ENCODE measurements around the gene TMEM50B.
"Not testable (repeated sequence)": the region's sequence is repeated elsewhere in the genome, so short reads cannot be mapped to it uniquely, and the experiment has no call there.

Gene TMEM50B

DNA sequence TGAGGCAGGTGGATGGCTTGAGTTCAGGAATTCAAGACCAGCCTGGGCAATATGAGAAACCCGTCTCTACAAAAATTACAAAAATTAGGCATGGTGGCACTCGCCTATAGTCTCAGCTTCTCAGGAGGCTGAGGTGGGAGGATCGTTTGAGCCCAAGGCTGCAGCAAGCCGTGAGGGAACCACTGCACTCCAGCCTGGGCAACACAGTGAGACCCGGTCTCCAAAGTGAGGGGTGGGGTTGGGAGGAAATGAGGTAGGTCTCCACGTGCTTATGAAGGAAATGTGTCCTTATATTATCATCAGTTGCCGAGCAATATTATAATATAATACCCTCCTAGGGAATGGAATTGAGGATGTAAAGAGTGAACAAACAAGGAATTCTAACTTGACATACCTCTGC lies 2.7 kb downstream of the TMEM50B start:
- H4K20me1 ChIP-seq (ENCODE audit: insufficient read depth, low read length) = no peaks in the 10 kb centered on the region
- no peaks in the 10 kb centered on the region for H3K27me3 ChIP-seq (replicated peaks; ENCODE audit: insufficient read depth, low read length)
- no peaks in the 10 kb centered on the region for H3K36me3 ChIP-seq (replicated peaks; ENCODE audit: insufficient read depth, low read length)
- no peak for TF ChIP-seq EZH2 (optimal IDR thresholded peaks at IDR 0.05; ENCODE audit: low read depth, low read length)
- TF ChIP-seq EZH2phosphoT487 (IDR thresholded peaks at IDR 0.05; ENCODE audit: low read length) = no peak
- TF ChIP-seq, protein P1, sequence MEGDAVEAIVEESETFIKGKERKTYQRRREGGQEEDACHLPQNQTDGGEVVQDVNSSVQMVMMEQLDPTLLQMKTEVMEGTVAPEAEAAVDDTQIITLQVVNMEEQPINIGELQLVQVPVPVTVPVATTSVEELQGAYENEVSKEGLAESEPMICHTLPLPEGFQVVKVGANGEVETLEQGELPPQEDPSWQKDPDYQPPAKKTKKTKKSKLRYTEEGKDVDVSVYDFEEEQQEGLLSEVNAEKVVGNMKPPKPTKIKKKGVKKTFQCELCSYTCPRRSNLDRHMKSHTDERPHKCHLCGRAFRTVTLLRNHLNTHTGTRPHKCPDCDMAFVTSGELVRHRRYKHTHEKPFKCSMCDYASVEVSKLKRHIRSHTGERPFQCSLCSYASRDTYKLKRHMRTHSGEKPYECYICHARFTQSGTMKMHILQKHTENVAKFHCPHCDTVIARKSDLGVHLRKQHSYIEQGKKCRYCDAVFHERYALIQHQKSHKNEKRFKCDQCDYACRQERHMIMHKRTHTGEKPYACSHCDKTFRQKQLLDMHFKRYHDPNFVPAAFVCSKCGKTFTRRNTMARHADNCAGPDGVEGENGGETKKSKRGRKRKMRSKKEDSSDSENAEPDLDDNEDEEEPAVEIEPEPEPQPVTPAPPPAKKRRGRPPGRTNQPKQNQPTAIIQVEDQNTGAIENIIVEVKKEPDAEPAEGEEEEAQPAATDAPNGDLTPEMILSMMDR (IDR thresholded peaks at IDR 0.05; ENCODE audit: low read length) = no peak
- no peak for DNase-seq
- H3K27ac ChIP-seq (ENCODE audit: low read length) = no peak overlapping the region
- peaks cover 43% of the 10 kb centered on the region for H3K79me2 ChIP-seq (ENCODE audit: low read length)
- no peaks in the 10 kb centered on the region for H3K9me3 ChIP-seq (replicated peaks; ENCODE audit: insufficient read depth, low read length)
- H3K4me1 ChIP-seq (ENCODE audit: low read length) = peaks cover 5% of the 10 kb centered on the region; the same call in 1 of the 2 replicates
- no peak overlapping the region for H3K4me3 ChIP-seq (ENCODE audit: low read length)
- no peak overlapping the region for H2AFZ ChIP-seq (ENCODE audit: low read length)
- no peak overlapping the region for H3K9ac ChIP-seq (ENCODE audit: low read length)
- peaks cover 22% of the 10 kb centered on the region for H3F3A ChIP-seq (ENCODE audit: insufficient read depth, low read length)
- H3K9me2 ChIP-seq (replicated peaks; ENCODE audit: insufficient read depth, low read length) = no peaks in the 10 kb centered on the region
- H3K4me2 ChIP-seq (ENCODE audit: low read depth, low read length) = no peak overlapping the region

DNA sequence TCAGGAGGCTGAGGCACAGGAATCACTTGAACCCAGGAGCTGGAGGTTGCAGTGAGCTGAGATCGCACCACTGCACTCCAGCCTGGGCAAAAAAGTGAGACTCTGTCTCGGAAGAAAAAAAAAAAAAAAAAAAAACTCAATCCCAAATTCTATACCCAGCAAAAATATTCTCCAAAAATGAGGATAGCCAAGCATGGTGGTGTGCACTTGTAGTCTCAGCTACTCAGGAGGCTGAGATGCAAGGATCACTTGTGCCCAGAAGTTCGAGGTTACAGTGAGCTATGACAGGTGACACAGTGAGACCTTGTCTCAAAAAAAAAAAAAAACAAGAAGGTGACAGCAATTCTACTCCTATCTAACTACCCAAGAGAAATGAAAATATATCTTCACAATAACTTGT lies 6.4 kb downstream of the TMEM50B start:
- H3K9me2 ChIP-seq (replicated peaks; ENCODE audit: insufficient read depth, low read length) = no peaks in the 10 kb centered on the region
- no peak overlapping the region for H3K4me2 ChIP-seq (ENCODE audit: low read depth, low read length)
- no peak overlapping the region for H3K27ac ChIP-seq (ENCODE audit: low read length)
- peaks cover 47% of the 10 kb centered on the region for H3K79me2 ChIP-seq (ENCODE audit: low read length)
- H3K4me1 ChIP-seq (ENCODE audit: low read length) = no peaks in the 10 kb centered on the region
- peaks cover 2% of the 10 kb centered on the region; the same call in 1 of the 2 replicates for H3F3A ChIP-seq (ENCODE audit: insufficient read depth, low read length)
- H3K27me3 ChIP-seq (replicated peaks; ENCODE audit: insufficient read depth, low read length) = no peaks in the 10 kb centered on the region
- H4K20me1 ChIP-seq (ENCODE audit: insufficient read depth, low read length) = no peaks in the 10 kb centered on the region
- no peak overlapping the region for H3K4me3 ChIP-seq (ENCODE audit: low read length)
- no peak for DNase-seq
- TF ChIP-seq, protein P1 (IDR thresholded peaks at IDR 0.05; ENCODE audit: low read length) = no peak
- no peak for TF ChIP-seq EZH2 (optimal IDR thresholded peaks at IDR 0.05; ENCODE audit: low read depth, low read length)
- no peak for TF ChIP-seq EZH2phosphoT487 (IDR thresholded peaks at IDR 0.05; ENCODE audit: low read length)
- no peaks in the 10 kb centered on the region for H3K36me3 ChIP-seq (replicated peaks; ENCODE audit: insufficient read depth, low read length)
- no peaks in the 10 kb centered on the region for H3K9me3 ChIP-seq (replicated peaks; ENCODE audit: insufficient read depth, low read length)
- H3K9ac ChIP-seq (ENCODE audit: low read length) = no peak overlapping the region
- no peak overlapping the region for H2AFZ ChIP-seq (ENCODE audit: low read length)

DNA sequence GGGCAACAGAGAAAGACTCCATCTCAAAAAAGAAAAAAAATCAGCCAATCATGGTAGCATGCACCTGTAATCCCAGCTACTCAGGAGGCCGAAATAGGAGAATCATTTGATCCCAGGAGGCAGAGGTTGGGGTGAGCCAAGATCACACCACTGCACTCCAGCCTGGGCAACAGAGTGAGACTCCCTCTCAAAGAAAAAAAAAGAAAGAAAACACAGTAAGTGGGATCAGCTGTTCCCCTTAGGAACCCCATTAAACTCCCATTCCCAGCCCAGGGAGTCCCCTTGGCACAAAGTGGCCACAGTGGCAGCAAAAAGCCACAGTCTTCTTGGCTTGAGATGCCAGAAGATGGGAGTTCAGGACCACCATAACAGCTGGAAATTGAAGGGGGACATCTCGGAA lies 9.1 kb downstream of the TMEM50B start:
- H3K79me2 ChIP-seq (ENCODE audit: low read length) = peaks cover 30% of the 10 kb centered on the region
- H3K36me3 ChIP-seq (replicated peaks; ENCODE audit: insufficient read depth, low read length) = no peaks in the 10 kb centered on the region
- H3K4me1 ChIP-seq (ENCODE audit: low read length) = no peaks in the 10 kb centered on the region
- no peak overlapping the region for H3K27ac ChIP-seq (ENCODE audit: low read length)
- TF ChIP-seq EZH2 (optimal IDR thresholded peaks at IDR 0.05; ENCODE audit: low read depth, low read length) (no peak), EZH2phosphoT487 (IDR thresholded peaks at IDR 0.05; ENCODE audit: low read length) (no peak)
- TF ChIP-seq, protein P1 (IDR thresholded peaks at IDR 0.05; ENCODE audit: low read length) = no peak
- H2AFZ ChIP-seq (ENCODE audit: low read length) = no peak overlapping the region
- no peak overlapping the region for H3K9ac ChIP-seq (ENCODE audit: low read length)
- H4K20me1 ChIP-seq (ENCODE audit: insufficient read depth, low read length) = no peaks in the 10 kb centered on the region
- no peaks in the 10 kb centered on the region for H3K9me2 ChIP-seq (replicated peaks; ENCODE audit: insufficient read depth, low read length)
- no peak overlapping the region for H3K4me2 ChIP-seq (ENCODE audit: low read depth, low read length)
- H3K27me3 ChIP-seq (replicated peaks; ENCODE audit: insufficient read depth, low read length) = no peaks in the 10 kb centered on the region
- H3F3A ChIP-seq (ENCODE audit: insufficient read depth, low read length) = no peaks in the 10 kb centered on the region
- DNase-seq = no peak
- H3K9me3 ChIP-seq (replicated peaks; ENCODE audit: insufficient read depth, low read length) = no peaks in the 10 kb centered on the region
- no peak overlapping the region for H3K4me3 ChIP-seq (ENCODE audit: low read length)

DNA sequence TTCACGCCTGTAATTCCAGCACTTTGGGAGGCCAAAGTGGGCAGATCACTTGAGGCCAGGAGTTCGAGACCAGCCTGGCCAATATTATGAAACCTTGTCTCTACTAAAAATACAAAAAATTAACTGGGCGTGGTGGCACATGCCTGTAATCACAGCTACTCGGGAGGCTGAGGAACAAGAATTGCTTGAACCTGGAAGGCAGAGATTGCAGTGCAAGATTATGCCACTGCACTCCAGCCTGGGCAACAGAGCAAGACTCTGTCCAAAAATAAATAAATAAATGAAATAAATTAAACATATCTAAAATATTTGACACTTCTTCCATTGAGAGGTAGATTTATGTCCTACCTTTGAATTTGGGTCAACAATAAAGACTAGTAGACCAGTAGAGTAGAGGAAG lies 10.6 kb downstream of the TMEM50B start:
- not testable (repeated sequence) for H3K4me2 ChIP-seq (ENCODE audit: low read depth, low read length); H3K9me3 ChIP-seq (replicated peaks; ENCODE audit: insufficient read depth, low read length); H3K27me3 ChIP-seq (replicated peaks; ENCODE audit: insufficient read depth, low read length); H3K4me1 ChIP-seq (ENCODE audit: low read length); H3K36me3 ChIP-seq (replicated peaks; ENCODE audit: insufficient read depth, low read length); H4K20me1 ChIP-seq (ENCODE audit: insufficient read depth, low read length); DNase-seq; H3K4me3 ChIP-seq (ENCODE audit: low read length); H3F3A ChIP-seq (ENCODE audit: insufficient read depth, low read length); H2AFZ ChIP-seq (ENCODE audit: low read length); H3K9ac ChIP-seq (ENCODE audit: low read length); H3K27ac ChIP-seq (ENCODE audit: low read length); H3K9me2 ChIP-seq (replicated peaks; ENCODE audit: insufficient read depth, low read length)
- H3K79me2 ChIP-seq (ENCODE audit: low read length) = peaks cover 19% of the 10 kb centered on the region
